ENCODE results near the gene ALDH3B2. TPM values are rescaled to one million over a fixed set of nuclear protein-coding genes. Genes with fewer than 3 reads are reported as not detected.
"Not testable (repeated sequence)": the region's sequence is repeated elsewhere in the genome, so short reads cannot be mapped to it uniquely, and the experiment has no call there.

Gene ALDH3B2
- total RNA-seq, 1 experiment from 2014 or later, result not detected

DNA sequence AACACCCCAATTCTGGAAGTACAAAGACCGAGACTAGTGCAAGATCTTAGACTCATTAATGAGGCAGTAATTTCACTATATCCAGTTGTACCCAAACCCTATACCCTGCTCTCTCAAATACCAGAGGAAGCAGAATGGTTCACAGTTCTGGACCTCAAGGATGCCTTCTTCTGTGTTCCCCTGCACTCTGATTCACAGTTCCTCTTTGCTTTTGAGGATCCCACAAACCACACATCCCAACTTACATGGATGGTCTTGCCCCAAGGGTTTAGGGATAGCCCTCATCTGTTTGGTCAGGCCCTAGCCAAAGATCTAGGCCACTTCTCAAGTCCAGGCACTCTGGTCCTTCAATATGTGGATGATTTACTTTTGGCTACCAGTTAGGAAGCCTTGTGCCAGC is 50.6 kb downstream of the ALDH3B2 start:
- DNase-seq (ENCODE audit: low read depth); in situ Hi-C loops (cut with HindIII; ENCODE audit: low pct_unique_long_range_greater_than_20kb, low sequenced_read_pairs): not testable (repeated sequence)

DNA sequence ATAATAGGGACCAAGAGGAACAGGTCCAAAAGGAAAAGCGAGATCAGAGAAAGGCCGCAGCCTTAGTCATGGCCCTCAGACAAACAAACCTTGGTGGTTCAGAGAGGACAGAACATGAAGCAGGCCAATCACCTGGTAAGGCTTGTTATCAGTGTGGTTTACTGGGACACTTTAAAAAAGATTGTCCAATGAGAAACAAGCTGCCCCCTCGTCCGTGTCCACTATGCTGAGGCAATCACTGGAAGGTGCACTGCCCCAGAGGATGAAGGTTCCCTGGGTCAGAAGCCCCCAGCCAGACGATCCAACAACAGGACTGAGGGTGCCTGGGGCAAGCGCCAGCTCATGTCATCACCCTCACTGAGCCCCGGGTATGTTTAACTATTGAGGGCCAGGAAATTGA is 51.5 kb downstream of the ALDH3B2 start:
- in situ Hi-C loops (cut with HindIII; ENCODE audit: low pct_unique_long_range_greater_than_20kb, low sequenced_read_pairs); DNase-seq (ENCODE audit: low read depth): not testable (repeated sequence)

DNA sequence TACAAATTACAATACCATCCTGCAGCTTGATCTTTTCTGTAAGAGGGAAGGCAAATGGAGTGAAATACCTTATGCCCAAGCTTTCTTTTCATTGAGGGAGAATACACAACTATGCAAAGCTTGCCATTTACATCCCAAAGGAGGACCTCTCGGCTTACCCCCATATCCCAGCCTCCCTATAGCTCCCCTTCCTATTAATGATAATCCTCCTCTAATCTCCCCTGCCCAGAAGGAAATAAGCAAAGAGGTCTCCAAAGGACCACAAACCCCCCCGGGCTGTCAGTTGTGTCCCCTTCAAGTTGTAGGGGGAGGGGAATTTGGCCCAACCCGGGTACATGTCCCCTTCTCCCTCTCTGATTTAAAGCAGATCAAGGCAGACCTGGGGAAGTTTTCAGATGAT is 52.5 kb downstream of the ALDH3B2 start:
- DNase-seq (ENCODE audit: low read depth); in situ Hi-C loops (cut with HindIII; ENCODE audit: low pct_unique_long_range_greater_than_20kb, low sequenced_read_pairs): not testable (repeated sequence)

DNA sequence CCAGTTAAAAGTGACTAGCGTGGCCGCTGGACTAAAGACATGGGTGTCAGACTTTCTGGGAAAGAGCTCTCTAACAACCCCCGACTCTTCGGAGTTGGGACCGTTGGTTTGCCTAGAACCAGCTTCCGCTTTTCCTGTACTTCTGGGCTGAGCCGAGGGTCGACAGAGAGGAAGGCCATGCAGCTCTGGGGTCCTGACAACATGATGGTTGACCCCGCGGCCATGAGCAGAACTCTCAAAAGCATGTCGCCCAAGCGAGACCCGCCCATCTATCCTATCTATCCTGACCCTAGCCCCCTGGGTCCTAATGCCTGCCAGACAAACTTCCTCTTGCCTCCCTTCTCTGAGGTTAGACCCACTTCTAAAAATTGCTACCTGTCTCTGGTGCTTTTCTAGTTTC is 53.8 kb downstream of the ALDH3B2 start:
- DNase-seq (ENCODE audit: low read depth); in situ Hi-C loops (cut with HindIII; ENCODE audit: low pct_unique_long_range_greater_than_20kb, low sequenced_read_pairs): not testable (repeated sequence)

DNA sequence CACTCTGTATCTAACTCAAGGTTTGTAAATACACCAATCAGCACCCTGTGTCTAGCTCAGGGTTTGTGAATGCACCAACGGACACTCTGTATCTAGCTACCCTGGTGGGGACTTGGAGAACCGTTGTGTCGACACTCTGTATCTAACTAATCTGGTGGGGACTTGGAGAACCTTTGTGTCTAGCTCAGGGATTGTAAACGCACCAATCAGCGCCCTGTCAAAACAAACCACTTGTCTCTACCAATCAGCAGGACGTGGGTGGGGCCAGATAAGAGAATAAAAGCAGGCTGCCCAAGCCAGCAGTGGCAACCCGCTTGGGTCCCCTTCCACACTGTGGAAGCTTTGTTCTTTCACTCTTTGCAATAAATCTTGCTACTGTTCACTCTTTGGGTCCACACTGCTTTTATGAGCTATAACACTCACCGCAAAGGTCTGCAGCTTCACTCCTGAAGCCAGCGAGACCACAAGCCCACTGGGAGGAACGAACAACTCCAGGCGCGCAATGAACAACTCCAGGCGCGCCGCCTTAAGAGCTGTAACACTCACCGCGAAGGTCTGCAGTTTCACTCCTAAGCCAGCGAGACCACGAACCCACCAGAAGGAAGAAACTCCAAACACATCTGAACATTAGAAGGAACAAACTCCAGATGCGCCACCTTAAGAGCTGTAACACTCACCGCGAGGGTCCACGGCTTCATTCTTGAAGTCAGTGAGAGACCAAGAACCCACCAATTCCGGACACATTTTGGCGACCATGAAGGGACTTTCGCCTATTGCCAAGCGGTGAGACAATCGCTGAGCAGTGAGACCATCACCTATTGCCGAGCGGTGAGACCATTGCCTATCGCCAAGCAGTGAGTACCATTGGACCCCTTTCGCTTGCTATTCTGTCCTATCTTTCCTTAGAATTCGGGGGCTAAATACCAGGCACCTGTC is 54.5 kb downstream of the ALDH3B2 start:
- DNase-seq (ENCODE audit: low read depth); in situ Hi-C loops (cut with HindIII; ENCODE audit: low pct_unique_long_range_greater_than_20kb, low sequenced_read_pairs): not testable (repeated sequence)

DNA sequence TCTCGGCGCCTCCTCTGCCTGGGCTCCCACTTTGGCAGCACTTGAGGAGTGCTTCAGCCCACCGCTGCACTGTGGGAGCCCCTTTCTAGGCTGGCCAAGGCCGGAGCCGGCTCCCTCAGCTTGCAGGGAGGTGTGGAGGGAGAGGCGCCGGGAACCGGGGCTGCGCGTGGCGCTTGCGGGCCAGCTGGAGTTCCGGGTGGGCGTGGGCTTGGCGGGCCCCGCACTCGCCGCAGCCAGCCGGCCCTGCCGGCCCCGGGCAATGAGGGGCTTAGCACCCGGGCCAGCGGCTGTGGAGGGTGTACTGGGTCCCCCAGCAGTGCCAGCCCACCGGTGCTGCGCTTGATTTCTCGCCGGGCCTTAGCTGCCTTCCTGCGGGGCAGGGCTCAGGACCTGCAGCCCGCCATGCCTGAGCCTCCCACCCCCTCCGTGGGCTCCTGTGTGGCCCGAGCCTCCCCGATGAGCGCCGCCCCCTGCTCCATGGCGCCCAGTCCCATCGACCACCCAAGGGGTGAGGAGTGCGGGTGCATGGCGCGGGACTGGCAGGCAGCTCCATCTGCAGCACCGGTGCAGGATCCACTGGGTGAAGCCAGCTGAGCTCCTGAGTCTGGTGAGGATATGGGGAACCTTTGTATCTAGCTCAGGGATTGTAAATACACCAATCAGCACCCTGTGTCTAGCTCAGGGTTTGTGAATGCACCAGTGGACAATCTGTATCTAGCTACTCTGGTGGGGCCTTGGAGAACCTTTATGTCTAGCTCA is 55.3 kb downstream of the ALDH3B2 start:
- in situ Hi-C loops (cut with HindIII; ENCODE audit: low pct_unique_long_range_greater_than_20kb, low sequenced_read_pairs); DNase-seq (ENCODE audit: low read depth): not testable (repeated sequence)

DNA sequence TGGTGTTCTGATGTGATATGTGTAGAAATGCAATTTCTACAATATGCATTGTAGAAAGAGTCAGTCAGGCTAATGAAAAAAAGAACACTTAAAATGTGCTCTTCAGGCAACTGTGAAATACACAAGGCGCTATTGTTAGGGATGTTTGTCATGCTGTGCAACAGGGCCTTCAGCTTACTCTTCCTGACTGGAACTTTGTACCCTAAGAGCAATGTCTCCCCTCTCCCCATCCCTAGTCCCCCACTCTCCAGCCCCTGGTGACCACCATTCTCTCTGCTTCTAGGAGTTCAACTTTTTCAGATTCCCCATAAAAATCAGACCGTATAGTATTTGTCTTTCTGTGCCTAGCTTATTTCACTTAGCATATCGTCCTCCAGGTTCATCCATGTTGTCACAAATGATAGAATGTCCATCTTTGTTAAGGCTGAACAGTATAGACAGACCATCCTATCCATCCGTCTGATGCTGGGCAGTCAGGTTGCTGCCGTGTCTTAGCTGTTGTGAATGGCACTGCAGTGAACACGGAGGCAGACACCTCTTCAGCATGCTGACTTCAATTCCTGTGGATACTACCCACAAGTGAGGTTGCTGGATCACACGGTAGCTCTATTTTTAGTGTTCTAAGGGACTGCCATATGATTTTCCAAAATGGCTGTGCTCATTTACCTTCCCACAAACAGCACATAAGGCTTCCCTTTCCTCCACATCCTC is 57.0 kb downstream of the ALDH3B2 start:
- in situ Hi-C loops (cut with HindIII; ENCODE audit: low pct_unique_long_range_greater_than_20kb, low sequenced_read_pairs), result no loop called here
- no peak for DNase-seq (ENCODE audit: low read depth)

DNA sequence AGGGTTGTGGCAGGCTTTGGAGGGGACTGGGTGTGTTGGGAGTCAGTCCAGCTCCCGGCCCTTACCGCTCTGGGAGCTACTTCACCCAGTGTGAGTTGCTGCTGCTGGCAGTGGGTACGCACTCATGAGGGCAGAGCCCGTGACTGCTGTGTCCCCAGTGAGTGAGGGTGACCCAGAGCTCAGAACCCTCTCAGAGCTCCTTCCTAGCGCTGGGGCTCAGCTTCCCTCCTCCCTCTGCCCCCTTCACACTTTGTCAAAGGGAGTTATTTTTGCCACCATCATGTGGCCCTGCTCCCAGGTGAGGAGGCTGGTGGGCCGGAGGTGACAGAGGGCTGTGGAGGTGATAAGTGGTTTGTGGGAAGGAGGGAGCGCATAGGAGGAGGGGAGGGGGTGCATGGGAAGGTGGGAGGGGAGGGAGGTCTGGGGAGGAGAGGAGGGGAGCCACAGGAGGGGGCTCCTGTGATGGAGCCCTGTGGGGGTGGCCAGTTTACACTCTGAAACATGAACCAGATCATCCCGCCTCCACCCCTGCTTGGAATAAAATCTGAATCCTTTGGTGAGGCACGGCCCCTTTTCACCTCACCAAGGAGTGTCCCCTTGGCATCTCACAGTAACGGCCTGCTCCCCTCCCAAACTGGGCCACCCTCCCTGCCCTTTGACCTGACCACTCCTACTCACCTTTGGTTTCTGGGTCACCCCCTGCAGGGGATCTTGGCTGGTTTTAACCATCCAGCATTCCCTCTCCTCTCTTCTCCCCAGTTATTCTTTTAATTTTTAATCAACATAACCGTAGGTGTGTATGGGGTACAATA is 57.8 kb downstream of the ALDH3B2 start:
- in situ Hi-C loops (cut with HindIII; ENCODE audit: low pct_unique_long_range_greater_than_20kb, low sequenced_read_pairs), result no loop called here
- DNase-seq (ENCODE audit: low read depth), result no peak

DNA sequence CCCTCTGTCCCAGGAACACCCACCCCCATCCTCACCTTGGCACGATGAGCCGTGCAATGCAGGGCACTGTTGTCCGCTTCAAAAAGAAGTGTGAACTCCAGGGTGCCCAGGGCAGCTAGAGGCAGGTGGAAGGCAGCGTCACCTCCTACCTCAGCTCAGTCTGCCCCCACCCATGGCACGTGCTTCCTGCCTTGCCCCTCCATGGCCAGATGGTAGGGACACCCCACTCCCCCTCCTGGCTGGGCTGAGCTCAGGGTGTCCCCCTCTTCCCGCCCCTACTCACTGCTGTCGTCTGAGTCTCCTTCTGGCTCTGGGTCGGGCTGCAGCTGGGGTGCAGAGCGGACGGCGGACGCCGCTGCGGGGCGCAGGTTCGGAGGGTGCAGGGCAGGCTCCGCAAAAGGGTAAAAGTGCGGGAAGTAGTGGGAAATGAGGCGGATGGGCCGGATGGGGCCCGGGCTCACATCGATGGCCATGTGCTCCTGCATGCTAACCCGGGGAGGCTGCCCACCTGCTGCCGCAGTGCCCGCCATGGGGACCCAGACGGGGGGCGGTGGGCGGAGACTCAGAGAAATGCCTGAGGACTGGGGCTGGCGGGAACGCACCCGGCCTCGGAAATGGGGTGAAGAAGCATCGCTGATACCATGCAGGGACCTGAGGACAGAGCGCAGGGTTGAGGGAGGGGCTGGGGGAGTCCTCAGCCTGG is 58.5 kb downstream of the ALDH3B2 start:
- in situ Hi-C loops (cut with HindIII; ENCODE audit: low pct_unique_long_range_greater_than_20kb, low sequenced_read_pairs), result no loop called here
- no peak for DNase-seq (ENCODE audit: low read depth)

DNA sequence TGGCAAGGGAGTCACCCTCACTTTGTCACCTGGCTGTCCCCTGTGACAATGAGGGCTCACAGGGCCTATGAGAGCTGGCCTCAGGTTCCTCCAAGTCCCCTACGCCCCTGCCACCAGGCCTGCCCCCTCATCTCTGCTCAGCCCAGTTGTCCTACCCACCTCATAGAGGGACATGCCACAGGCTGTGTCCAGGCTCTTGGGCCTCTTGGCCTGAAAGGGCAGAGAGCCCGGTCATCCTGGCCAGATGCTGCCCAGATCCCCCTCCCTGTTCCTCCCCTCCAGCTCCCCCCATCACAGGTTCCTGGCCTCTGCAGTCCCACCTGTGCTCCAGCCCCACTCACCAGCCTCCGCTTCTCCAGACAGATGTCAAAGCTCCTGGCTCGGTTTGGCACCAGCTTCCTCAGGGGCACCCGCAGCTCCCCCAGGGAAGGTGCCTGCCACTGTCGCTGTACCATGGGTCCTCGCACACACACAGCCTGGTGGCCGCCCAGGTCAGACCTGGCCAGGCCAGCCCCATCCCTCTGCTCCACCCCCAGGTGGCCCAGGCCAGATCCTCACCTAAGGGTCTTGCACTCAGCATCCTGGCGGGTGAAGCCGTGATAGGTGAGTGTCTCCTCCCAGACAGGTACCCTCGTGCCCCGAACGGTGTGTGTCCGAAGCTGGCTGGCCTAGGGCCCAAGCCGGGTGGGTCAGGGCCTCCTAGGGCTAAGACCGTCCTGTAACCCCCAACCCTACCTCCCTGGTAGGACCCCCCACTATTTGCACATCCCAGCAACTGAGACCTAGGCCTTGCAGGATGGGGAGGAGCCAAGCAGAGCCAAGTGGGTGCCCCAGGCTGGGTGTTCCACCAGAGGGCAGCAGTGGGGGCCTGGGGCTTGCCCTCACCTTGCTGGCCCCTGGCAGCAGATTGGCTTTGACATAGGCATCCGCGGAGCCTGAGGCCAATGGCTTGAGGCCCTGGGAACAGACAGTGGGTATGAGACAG is 59.4 kb downstream of the ALDH3B2 start:
- in situ Hi-C loops (cut with HindIII; ENCODE audit: low pct_unique_long_range_greater_than_20kb, low sequenced_read_pairs), result no loop called here
- DNase-seq (ENCODE audit: low read depth), result no peak

DNA sequence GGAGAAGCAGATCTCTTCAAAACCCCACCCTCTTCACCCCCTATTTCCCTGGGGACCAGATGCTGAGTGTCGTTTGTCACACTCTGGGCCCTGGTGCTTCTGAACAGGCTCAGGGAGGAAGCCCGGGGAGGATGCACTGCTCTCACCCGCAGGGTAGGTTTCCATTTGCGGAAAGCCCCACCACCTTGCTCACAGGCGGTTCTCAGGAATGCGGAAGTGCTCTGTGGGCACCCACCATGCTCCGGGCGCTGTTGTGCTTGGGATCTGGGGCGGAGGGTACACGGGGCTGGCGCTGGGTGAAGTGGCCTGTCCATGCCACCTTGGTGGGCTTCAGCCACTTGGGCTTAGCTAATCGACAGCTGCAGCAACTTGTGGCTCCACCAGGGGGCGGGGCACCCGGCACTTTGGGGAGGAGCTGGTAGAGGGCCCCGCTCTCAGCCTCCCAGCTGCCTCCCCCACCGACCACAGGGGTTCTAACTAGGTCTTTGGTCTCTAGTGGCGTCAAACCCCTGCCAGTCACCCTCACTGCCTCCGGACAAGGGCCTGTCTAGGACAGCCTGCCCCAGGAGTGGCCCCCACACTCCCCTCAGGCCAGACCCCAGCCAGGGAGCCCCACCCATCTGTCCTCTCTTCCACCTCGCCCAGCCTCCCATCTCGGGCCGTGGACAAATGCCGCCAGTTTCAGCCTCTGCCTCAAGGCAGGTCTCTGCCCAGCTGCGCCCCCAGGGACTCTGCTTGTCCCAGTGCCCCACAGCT is 60.3 kb downstream of the ALDH3B2 start:
- DNase-seq (ENCODE audit: low read depth), result no peak
- in situ Hi-C loops (cut with HindIII; ENCODE audit: low pct_unique_long_range_greater_than_20kb, low sequenced_read_pairs), result no loop called here

DNA sequence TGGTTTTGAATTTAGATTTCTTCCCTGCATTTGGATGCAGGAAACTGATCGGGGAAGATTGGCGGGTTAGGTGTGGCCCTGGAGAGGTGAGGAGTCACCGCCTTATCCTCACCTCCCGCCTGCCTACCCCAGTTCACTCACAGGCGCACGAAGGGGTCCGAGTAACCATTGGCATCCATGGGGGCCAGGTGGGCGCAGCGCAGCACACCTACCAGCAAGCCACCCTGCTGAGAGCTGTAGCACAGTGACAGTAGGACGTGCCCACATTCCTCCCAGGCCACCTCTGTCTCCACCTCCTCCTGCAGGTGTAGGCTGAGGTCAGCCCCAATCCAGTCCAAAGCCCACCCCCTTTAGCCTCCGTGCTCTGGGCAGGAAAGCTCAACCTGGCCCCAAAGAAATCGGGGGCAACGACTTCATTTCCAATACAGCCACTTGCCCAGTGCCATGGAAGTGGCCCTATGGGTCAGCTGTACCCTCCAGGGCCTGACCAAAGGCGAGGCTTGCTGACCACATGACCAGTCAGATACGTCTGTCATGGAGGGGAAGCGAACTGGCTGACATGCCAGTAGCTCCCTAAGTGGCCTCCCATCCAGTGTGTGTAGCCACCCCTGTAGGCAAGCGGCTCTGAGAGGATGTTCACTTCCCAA is 61.0 kb downstream of the ALDH3B2 start:
- in situ Hi-C loops (cut with HindIII; ENCODE audit: low pct_unique_long_range_greater_than_20kb, low sequenced_read_pairs), result no loop called here
- DNase-seq (ENCODE audit: low read depth), result no peak

DNA sequence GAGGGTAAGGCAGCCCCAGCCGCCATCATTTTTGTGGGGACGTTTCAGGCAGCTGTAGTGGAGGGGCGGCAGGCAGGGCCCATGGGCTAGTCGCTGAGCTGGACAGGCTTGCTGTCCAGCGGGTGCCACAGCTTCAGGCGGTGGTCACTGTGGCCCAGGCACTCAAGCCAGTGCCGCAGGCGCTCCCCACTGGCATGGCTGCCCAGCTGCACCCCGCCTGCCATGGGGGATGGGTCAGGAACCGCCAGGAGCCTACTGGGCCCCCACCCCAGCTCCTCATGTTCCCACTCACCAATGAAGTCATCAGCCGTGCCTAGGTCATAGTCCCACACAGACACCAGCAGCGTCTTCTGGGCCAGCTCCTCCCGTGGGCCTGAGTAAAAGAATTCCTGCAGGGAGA is 61.7 kb downstream of the ALDH3B2 start:
- no peak for DNase-seq (ENCODE audit: low read depth)
- in situ Hi-C loops (cut with HindIII; ENCODE audit: low pct_unique_long_range_greater_than_20kb, low sequenced_read_pairs), result no loop called here

Measured in Caki2 (cell line).